Measurements from ENCODE around the gene OR2B6. TPM values are rescaled to one million over a fixed set of nuclear protein-coding genes. Genes with fewer than 3 reads are reported as not detected.

OR2B6 gene
- not detected in 2 replicates for total RNA-seq

DNA sequence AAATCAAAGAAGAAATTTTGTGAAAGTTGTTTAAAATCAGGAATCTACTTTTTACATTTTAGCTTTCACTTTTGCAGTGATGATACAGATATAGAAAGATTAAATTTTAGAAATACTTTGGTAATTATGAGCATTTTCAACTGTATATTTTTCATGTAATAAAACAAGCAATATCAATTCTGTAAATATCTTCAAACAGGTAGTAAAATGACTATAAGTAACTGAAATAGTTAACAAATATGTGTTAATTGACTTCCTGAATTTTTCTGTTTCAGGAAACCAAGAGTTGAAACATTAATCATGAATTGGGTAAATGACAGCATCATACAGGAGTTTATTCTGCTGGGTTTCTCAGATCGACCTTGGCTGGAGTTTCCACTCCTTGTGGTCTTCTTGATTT lies at the start of gene OR2B6:
Gene OR2B6, plus strand, starts transcription at position 301 of the 400 bp plus-strand sequence. Its CDS starts 0 bp downstream, at position 301.

DNA sequence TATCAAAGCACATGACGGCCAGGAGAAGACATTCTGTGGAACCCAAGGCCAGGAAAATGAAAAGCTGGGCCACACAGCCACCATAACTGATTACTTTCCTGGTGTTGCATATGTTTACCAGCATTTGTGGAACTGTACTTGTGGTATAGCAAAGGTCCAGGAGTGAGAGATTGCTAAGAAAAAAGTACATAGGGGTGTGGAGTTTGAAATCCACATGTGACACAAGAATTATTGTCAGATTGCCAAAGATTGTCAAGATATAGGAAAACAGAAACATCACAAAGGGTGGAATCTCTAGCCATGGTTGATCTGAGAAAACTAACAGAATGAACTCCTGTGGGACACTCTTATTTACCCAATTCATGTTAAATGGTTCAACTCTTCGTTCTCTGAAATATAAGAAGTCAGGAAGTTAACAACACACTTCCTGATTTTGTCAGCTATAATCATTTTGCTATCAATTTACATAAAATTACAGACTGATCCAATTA lies 45.0 kb upstream of the OR2B6 start, which contains the start of gene OR2B2:
Gene OR2B2, minus strand, starts transcription at position 441 of the 491 bp plus-strand sequence. Its CDS starts 77 bp downstream, at position 364.

Other genes with a start within 250 kb of the OR2B6 start
- not detected in 2 replicates for gene OR2B2, start 44.8 kb upstream of the OR2B6 start, total RNA-seq
- gene ZNF165, start 123.3 kb downstream of the OR2B6 start, total RNA-seq: 3.0 and 4.7 TPM in 2 replicates
- gene ZSCAN16, start 167.4 kb downstream of the OR2B6 start, total RNA-seq: 0.30 and 1.5 TPM in 2 replicates
- gene ZKSCAN8, start 184.6 kb downstream of the OR2B6 start, total RNA-seq: 5.0 and 6.7 TPM in 2 replicates